HFF-Myc (cell line): ENCODE results near the gene GRID2IP.

ENCODE experiments used
- DNase-seq: peaks from one replicate; pipeline ENCODE4 v3.0.0-alpha.2; 2011; ENCODE audit warnings: low read depth; ENCODE audit errors: extremely low read depth
- H3K4me3 ChIP-seq: replicated peaks from 2 replicates; pipeline ENCODE4 v1.5.1; 2011; ENCODE audit warnings: low read depth, mild to moderate bottlenecking, control low read depth, low read length
- CTCF ChIP-seq: IDR thresholded peaks from 2 replicates; pipeline ENCODE4 v1.5.1; 2012; ENCODE audit warnings: mild to moderate bottlenecking, low read depth, low read length, control low read depth; ENCODE audit errors: missing control alignments

Gene GRID2IP

GRCh38 chr7:6504996-6505395 lies 46.3 kb downstream of the GRID2IP start:
- no peak for TF ChIP-seq CTCF
- no peak overlapping the region for H3K4me3 ChIP-seq
- DNase-seq = no peak

GRCh38 chr7:6502886-6503285 lies 48.4 kb downstream of the GRID2IP start:
- H3K4me3 ChIP-seq = no peak overlapping the region

GRCh38 chr7:6501586-6502564 lies 49.4 kb downstream of the GRID2IP start:
- no peak for DNase-seq
- H3K4me3 ChIP-seq = no peak overlapping the region
- no peak for TF ChIP-seq CTCF

More at GRCh38 chr7:6502886-6503285, 48.4 kb downstream of the GRID2IP start:
- no peak for DNase-seq
- TF ChIP-seq CTCF = no peak

GRCh38 chr7:6500691-6501090 lies 50.6 kb downstream of the GRID2IP start:
- DNase-seq = no peak
- no peak overlapping the region for H3K4me3 ChIP-seq
- TF ChIP-seq CTCF = no peak

GRCh38 chr7:6497994-6498393 lies 53.3 kb downstream of the GRID2IP start:
- DNase-seq = no peak
- no peak overlapping the region for H3K4me3 ChIP-seq
- TF ChIP-seq CTCF = no peak

GRCh38 chr7:6497637-6497905 lies 53.7 kb downstream of the GRID2IP start:
- TF ChIP-seq CTCF = no peak
- no peak for DNase-seq
- no peak overlapping the region for H3K4me3 ChIP-seq
